Measurements from ENCODE around the gene HBZ. TPM values are rescaled to one million over a fixed set of nuclear protein-coding genes. Genes with fewer than 3 reads are reported as not detected.

The HBZ gene
- total RNA-seq, 1 experiment from 2014 or later = 1.1 TPM

DNA sequence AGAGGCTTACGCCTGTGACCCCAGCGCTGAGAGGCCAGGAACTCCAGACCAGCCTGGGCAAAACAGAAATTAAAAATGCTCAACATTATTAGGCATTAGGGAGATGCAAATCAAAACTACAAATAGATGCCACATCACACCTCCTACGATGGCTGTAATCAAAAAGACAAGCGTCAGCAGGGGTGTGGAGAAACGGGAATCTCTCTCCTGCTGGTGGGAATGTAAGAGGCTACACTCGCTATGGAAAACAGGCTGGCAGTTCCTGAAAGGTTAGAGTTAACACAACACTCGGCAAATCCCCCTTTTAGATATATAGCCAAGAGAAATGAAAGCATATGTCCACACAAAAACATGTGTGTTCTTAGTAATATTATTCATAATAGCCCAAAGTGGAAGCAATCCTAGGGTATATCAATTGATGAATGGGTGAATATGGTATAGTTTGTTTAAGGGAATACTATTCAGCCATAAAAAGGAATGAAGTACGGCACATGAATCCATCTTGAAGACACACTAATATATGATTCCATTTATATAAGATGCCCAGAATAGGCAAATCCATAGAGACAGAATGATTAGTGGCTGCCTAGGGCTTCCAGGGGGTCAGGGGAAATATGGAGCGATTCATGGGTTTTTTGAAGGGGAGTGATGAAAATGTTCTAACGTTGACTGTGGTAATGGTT is 12.1 kb upstream of the HBZ start:
- Histone ChIP-seq H3K36me3 (ENCODE audit: control insufficient read depth, insufficient read depth, low read length) (no peaks in the 10 kb centered on the region; the same call in 1 of the 2 replicates), H3K4me1 (ENCODE audit: control insufficient read depth, insufficient read depth, low read length) (peaks cover 7% of the 10 kb centered on the region; the same call in 1 of the 2 replicates), H3K27ac (ENCODE audit: low read length) (no peak overlapping the region), H3K4me3 (ENCODE audit: low read depth in 2 of 2, low read length in 2 of 2) (no peak overlapping the region), H3K27me3 (ENCODE audit: control insufficient read depth, insufficient read depth, low read length) (no peaks in the 10 kb centered on the region), H3K9me3 (ENCODE audit: control insufficient read depth, insufficient read depth, low read depth, low read length) (no peaks in the 10 kb centered on the region)
- TF ChIP-seq TCF7L2 (IDR thresholded peaks at IDR 0.05; ENCODE audit: low read depth, low read length) (no peak), POLR2AphosphoS5 (IDR thresholded peaks at IDR 0.05; ENCODE audit: low read depth, low read length) (no peak), REST (IDR thresholded peaks at IDR 0.05; ENCODE audit: insufficient read depth in 1 of 2, low read depth in 2 of 2, low read length in 1 of 2) (no peak)
- ATAC-seq (no peak), DNase-seq (ENCODE audit: low read depth, low spot score) (no peak)
- intact Hi-C loops (cut with micrococcal nuclease; ENCODE audit: unreplicated experiment) (no loop called here), in situ Hi-C loops (cut with HindIII; ENCODE audit: low pct_unique_long_range_greater_than_20kb, low sequenced_read_pairs) (no loop called here)
- CTCF ChIA-PET = interaction anchor here (0.5 kb wide), 1 partner anchor 30 kb away, joined by 8 read pairs; no protein-coding TSS in a partner anchor
- no TSS peak for BruUV-seq (replicated peaks)
- POLR2A ChIA-PET = no interaction called here

GRCh38 chr16:142405-142967 is 10.0 kb upstream of the HBZ start:
- in situ Hi-C loops (cut with HindIII; ENCODE audit: low pct_unique_long_range_greater_than_20kb, low sequenced_read_pairs) = no loop called here
- no peak overlapping the region for H3K4me3 ChIP-seq (ENCODE audit: low read depth in 2 of 2, low read length in 2 of 2)
- no peak for DNase-seq (ENCODE audit: low read depth, low spot score)
- BruUV-seq (replicated peaks) = no TSS peak
- CTCF ChIA-PET = no interaction called here
- no peaks in the 10 kb centered on the region for H3K9me3 ChIP-seq (ENCODE audit: control insufficient read depth, insufficient read depth, low read depth, low read length)
- no peak for ATAC-seq
- intact Hi-C loops (cut with micrococcal nuclease; ENCODE audit: unreplicated experiment) = no loop called here
- H3K4me1 ChIP-seq (ENCODE audit: control insufficient read depth, insufficient read depth, low read length) = no peaks in the 10 kb centered on the region
- no peak overlapping the region for H3K27ac ChIP-seq (ENCODE audit: low read length)
- POLR2A ChIA-PET = interaction anchor here (0.6 kb wide), 1 partner anchor 23 kb away, joined by 3 read pairs; no protein-coding TSS in a partner anchor
- TF ChIP-seq REST (IDR thresholded peaks at IDR 0.05; ENCODE audit: insufficient read depth in 1 of 2, low read depth in 2 of 2, low read length in 1 of 2) (no peak), POLR2AphosphoS5 (IDR thresholded peaks at IDR 0.05; ENCODE audit: low read depth, low read length) (no peak), TCF7L2 (IDR thresholded peaks at IDR 0.05; ENCODE audit: low read depth, low read length) (no peak), SIN3A (IDR thresholded peaks at IDR 0.05; ENCODE audit: borderline replicate concordance, insufficient read depth, low read depth, low read length) (no peak)
- TF ChIP-seq, protein P1, sequence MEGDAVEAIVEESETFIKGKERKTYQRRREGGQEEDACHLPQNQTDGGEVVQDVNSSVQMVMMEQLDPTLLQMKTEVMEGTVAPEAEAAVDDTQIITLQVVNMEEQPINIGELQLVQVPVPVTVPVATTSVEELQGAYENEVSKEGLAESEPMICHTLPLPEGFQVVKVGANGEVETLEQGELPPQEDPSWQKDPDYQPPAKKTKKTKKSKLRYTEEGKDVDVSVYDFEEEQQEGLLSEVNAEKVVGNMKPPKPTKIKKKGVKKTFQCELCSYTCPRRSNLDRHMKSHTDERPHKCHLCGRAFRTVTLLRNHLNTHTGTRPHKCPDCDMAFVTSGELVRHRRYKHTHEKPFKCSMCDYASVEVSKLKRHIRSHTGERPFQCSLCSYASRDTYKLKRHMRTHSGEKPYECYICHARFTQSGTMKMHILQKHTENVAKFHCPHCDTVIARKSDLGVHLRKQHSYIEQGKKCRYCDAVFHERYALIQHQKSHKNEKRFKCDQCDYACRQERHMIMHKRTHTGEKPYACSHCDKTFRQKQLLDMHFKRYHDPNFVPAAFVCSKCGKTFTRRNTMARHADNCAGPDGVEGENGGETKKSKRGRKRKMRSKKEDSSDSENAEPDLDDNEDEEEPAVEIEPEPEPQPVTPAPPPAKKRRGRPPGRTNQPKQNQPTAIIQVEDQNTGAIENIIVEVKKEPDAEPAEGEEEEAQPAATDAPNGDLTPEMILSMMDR (IDR thresholded peaks at IDR 0.05) = no peak
- H3K27me3 ChIP-seq (ENCODE audit: control insufficient read depth, insufficient read depth, low read length) = no peaks in the 10 kb centered on the region
- no peaks in the 10 kb centered on the region; the same call in 1 of the 2 replicates for H3K36me3 ChIP-seq (ENCODE audit: control insufficient read depth, insufficient read depth, low read length)

All from Panc1 (cell line).